ENCODE results near the gene ARPC5L. TPM values are rescaled to one million over a fixed set of nuclear protein-coding genes. Genes with fewer than 3 reads are reported as not detected.

The ARPC5L gene
- total RNA-seq, 1 experiment from 2014 or later = 73.9 TPM

- Histone ChIP-seq H3K4me1 (ENCODE audit: insufficient read depth, low read length, poor library complexity, severe bottlenecking) (no peaks in the 10 kb centered on the region), H3K36me3 (ENCODE audit: insufficient read depth, low read length, poor library complexity, severe bottlenecking) (peaks cover 12% of the 10 kb centered on the region), H3K27ac (ENCODE audit: low read depth, low read length, poor library complexity, severe bottlenecking) (no peak overlapping the region), H3K9me3 (ENCODE audit: low read depth, low read length, poor library complexity, severe bottlenecking) (no peaks in the 10 kb centered on the region), H3K27me3 (replicated peaks; ENCODE audit: insufficient read depth, low read depth, low read length, poor library complexity) (no peaks in the 10 kb centered on the region), H3K4me3 (ENCODE audit: low read depth, low read length, poor library complexity, severe bottlenecking) (no peak overlapping the region)
- intact Hi-C loops (cut with micrococcal nuclease; ENCODE audit: unreplicated experiment) = no loop called here
- DNase-seq (ENCODE audit: low spot score) = no peak
- ChIA-PET CTCF (no interaction called here), POLR2A (ENCODE audit: low non-redundant PET) (no interaction called here)
- no TSS peak for BruUV-seq (replicated peaks)
- no peak for TF ChIP-seq CTCF (conservative IDR thresholded peaks at IDR 0.05; ENCODE audit: low read depth, low read length)
- no peak for TF ChIP-seq EZH2 (IDR thresholded peaks at IDR 0.05; ENCODE audit: borderline replicate concordance, low read depth, low read length, poor library complexity, severe bottlenecking)
Measured at GRCh38 chr9:124884376-124884775, 22.4 kb downstream of the ARPC5L start.

GRCh38 chr9:124885551-124885950, 23.6 kb downstream of the ARPC5L start:
- no TSS peak for BruUV-seq (replicated peaks)

GRCh38 chr9:124886461-124886860, 24.5 kb downstream of the ARPC5L start:
- no TSS peak for BruUV-seq (replicated peaks)
- H3K27ac ChIP-seq (ENCODE audit: low read depth, low read length, poor library complexity, severe bottlenecking) = no peak overlapping the region
- H3K27me3 ChIP-seq (replicated peaks; ENCODE audit: insufficient read depth, low read depth, low read length, poor library complexity) = no peaks in the 10 kb centered on the region
- H3K9me3 ChIP-seq (ENCODE audit: low read depth, low read length, poor library complexity, severe bottlenecking) = no peaks in the 10 kb centered on the region
- intact Hi-C loops (cut with micrococcal nuclease; ENCODE audit: unreplicated experiment) = no loop called here
- POLR2A ChIA-PET (ENCODE audit: low non-redundant PET) = no interaction called here
- H3K4me3 ChIP-seq (ENCODE audit: low read depth, low read length, poor library complexity, severe bottlenecking) = no peak overlapping the region
- DNase-seq (ENCODE audit: low spot score) = no peak
- no peaks in the 10 kb centered on the region for H3K4me1 ChIP-seq (ENCODE audit: insufficient read depth, low read length, poor library complexity, severe bottlenecking)
- peaks cover 12% of the 10 kb centered on the region for H3K36me3 ChIP-seq (ENCODE audit: insufficient read depth, low read length, poor library complexity, severe bottlenecking)
- TF ChIP-seq CTCF (conservative IDR thresholded peaks at IDR 0.05; ENCODE audit: low read depth, low read length) (no peak), EZH2 (IDR thresholded peaks at IDR 0.05; ENCODE audit: borderline replicate concordance, low read depth, low read length, poor library complexity, severe bottlenecking) (no peak)
- CTCF ChIA-PET = interaction anchor here (0.8 kb wide), 1 partner anchor 9 kb away, joined by 3 read pairs; no protein-coding TSS in a partner anchor

More at GRCh38 chr9:124885551-124885950, 23.6 kb downstream of the ARPC5L start:
- Histone ChIP-seq H3K4me1 (ENCODE audit: insufficient read depth, low read length, poor library complexity, severe bottlenecking) (no peaks in the 10 kb centered on the region), H3K9me3 (ENCODE audit: low read depth, low read length, poor library complexity, severe bottlenecking) (no peaks in the 10 kb centered on the region), H3K4me3 (ENCODE audit: low read depth, low read length, poor library complexity, severe bottlenecking) (no peak overlapping the region), H3K36me3 (ENCODE audit: insufficient read depth, low read length, poor library complexity, severe bottlenecking) (peaks cover 9% of the 10 kb centered on the region), H3K27me3 (replicated peaks; ENCODE audit: insufficient read depth, low read depth, low read length, poor library complexity) (no peaks in the 10 kb centered on the region), H3K27ac (ENCODE audit: low read depth, low read length, poor library complexity, severe bottlenecking) (no peak overlapping the region)
- CTCF ChIA-PET = no interaction called here
- POLR2A ChIA-PET (ENCODE audit: low non-redundant PET) = no interaction called here
- DNase-seq (ENCODE audit: low spot score) = no peak
- no peak for TF ChIP-seq CTCF (conservative IDR thresholded peaks at IDR 0.05; ENCODE audit: low read depth, low read length)
- intact Hi-C loops (cut with micrococcal nuclease; ENCODE audit: unreplicated experiment) = no loop called here
